HEK293T (cell line): Measurements from ENCODE around the gene KRT6B.

ENCODE experiments used
- ARNT ChIP-seq: fragments of 450-650 bp; IDR thresholded peaks from 2 replicates; pipeline ENCODE4 v1.6.1; 2017; ENCODE audit warnings: mild to moderate bottlenecking
- BHLHE40 ChIP-seq: fragments of 450-650 bp; IDR thresholded peaks from 2 replicates; pipeline ENCODE4 v1.6.1; 2016; ENCODE audit warnings: mild to moderate bottlenecking, moderate library complexity, borderline replicate concordance
- CTBP1 ChIP-seq: fragments of 450-650 bp; IDR thresholded peaks from 2 replicates; pipeline ENCODE4 v1.6.1; 2016; ENCODE audit warnings: borderline replicate concordance
- ELF4 ChIP-seq: fragments of 450-650 bp; IDR thresholded peaks from 2 replicates; pipeline ENCODE4 v1.6.1; 2017; ENCODE audit warnings: antibody characterized with exemption
- NFRKB ChIP-seq: fragments of 450-650 bp; IDR thresholded peaks from 2 replicates; pipeline ENCODE4 v1.6.1; 2016; ENCODE audit warnings: mild to moderate bottlenecking, moderate library complexity
- SP1 ChIP-seq: fragments of 450-650 bp; IDR thresholded peaks from 2 replicates; pipeline ENCODE4 v1.6.1; 2017
- SUZ12 ChIP-seq: fragments of 450-650 bp; IDR thresholded peaks from 2 replicates; pipeline ENCODE4 v1.6.1; 2016; ENCODE audit warnings: mild to moderate bottlenecking
- TARDBP ChIP-seq: fragments of 450-650 bp; IDR thresholded peaks from 2 replicates; pipeline ENCODE4 v1.6.1; 2016
- ZNF384 ChIP-seq: fragments of 450-650 bp; IDR thresholded peaks from 2 replicates; pipeline ENCODE4 v1.6.1; 2016

DNA sequence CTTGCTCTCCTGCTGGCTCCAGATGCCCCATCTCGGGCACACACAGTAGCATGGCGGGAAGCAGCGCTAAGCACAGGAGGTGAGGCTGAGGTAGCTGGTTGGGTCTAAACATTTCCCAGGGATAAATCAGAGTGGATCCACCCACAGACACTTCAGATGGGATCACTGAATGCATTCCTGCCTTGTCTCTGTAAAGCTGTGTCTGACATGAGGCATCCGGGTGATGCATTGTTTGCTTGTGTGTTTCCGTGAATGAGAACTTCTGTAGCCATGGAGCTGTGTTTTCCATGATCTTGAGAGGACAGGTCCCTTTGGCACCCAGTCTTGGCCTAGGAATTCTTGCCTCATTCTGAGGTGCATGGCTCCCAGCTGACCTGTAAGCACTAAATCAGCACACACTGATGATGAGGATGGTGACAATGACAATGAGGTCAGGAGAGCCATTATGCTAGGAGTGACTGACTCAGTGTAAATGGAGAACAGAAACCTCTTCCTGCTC, 11.1 kb downstream of the KRT6B start:
- TF ChIP-seq ARNT (no peak), ZNF384 (no peak), SUZ12 (no peak), TARDBP (no peak), BHLHE40 (no peak), NFRKB (no peak), SP1 (no peak), ELF4 (no peak), CTBP1 (no peak)
